K562 (cell line): ENCODE data around the gene DHX57. TPM values are rescaled to one million over a fixed set of nuclear protein-coding genes. Genes with fewer than 3 reads are reported as not detected.

Experiments
- ATAC-seq: fragments of 200-7000 bp; cut with Tn5 transposase; 3 replicates; pipeline ENCODE4 v1.9.1; 2020; ENCODE audit warnings: moderate library complexity
- BruUV-seq: library from RNA; stranded (reverse); fragments of 400-500 nt; replicated peaks from 2 replicates; lab custom pipeline; 2021; lab: Mats Ljungman, UMichigan
- CTCF ChIA-PET: fragments of 300-600 bp; formaldehyde crosslinking; extraction: SDS; loops from one replicate; lab custom pipeline; 2021; ENCODE audit warnings: low intra/inter-chr PET ratio; lab: Yijun Ruan, JAX
- POLR2A ChIA-PET: fragments of 300-600, 350-650 bp; sonication (Branson Sonifier 250); formaldehyde crosslinking; extraction: SDS; loops from one replicate; lab custom pipeline; 2021; ENCODE audit warnings: antibody characterized with exemption, inconsistent platforms; lab: Yijun Ruan, JAX
- DNase-seq, 4 experiments: peaks; one replicate each; pipeline versions ENCODE4 v3.0.0 to v3.0.0-alpha.2; 2011 to 2018; ENCODE audit warnings: low spot score in 3 of 4, mixed read lengths in 3 of 4; ENCODE audit errors: extremely low read depth in 1 of 4
- FAIRE-seq: peaks from 2 replicates; lab custom pipeline; 2011; peaks lifted over from hg19 to GRCh38; lab: Jason Lieb, UNC
- H2AFZ ChIP-seq: 2 replicates; pipeline ENCODE4 v1.6.0; 2011; ENCODE audit warnings: low read depth, low read length, control low read depth, inconsistent platforms
- H3K27ac ChIP-seq: fragments of 200-600 bp; 3 replicates; pipeline ENCODE4 v1.8.0; 2011; ENCODE audit warnings: low read depth, mild to moderate bottlenecking, control low read depth, inconsistent platforms, low read length, moderate library complexity, mixed read lengths; ENCODE audit errors: extremely low read depth
- H3K27me3 ChIP-seq, 2 experiments: fragments of 300-600 bp in 1 of 2; 2 replicates in 1 of 2; 3 replicates in 1 of 2; pipeline versions ENCODE4 v1.6.0 to v1.8.0; 2011; ENCODE audit warnings: inconsistent platforms in 2 of 2, low read length in 2 of 2, mild to moderate bottlenecking in 1 of 2, mixed read lengths in 1 of 2, moderate library complexity in 1 of 2; ENCODE audit not compliant: control insufficient read depth in 2 of 2, insufficient read depth in 2 of 2
- H3K36me3 ChIP-seq: fragments of 300-600 bp; 3 replicates; pipeline ENCODE4 v1.8.0; 2011; ENCODE audit warnings: mild to moderate bottlenecking, low read length, inconsistent platforms; ENCODE audit not compliant: control insufficient read depth, insufficient read depth
- H3K4me1 ChIP-seq, 2 experiments: fragments of 200-600 bp in 1 of 2; replicated peaks in 1 of 2; 2 replicates in 1 of 2; 3 replicates in 1 of 2; pipeline versions ENCODE4 v1.5.1 to v1.8.0; 2011; ENCODE audit warnings: inconsistent platforms in 2 of 2, low read length in 2 of 2, mild to moderate bottlenecking in 1 of 2, mixed read lengths in 1 of 2, moderate library complexity in 1 of 2; ENCODE audit not compliant: control insufficient read depth in 2 of 2, insufficient read depth in 2 of 2
- H3K4me2 ChIP-seq: 2 replicates; pipeline ENCODE4 v1.6.1; 2011; ENCODE audit warnings: low read length, control low read depth, inconsistent platforms, mixed read lengths; ENCODE audit not compliant: insufficient read depth
- H3K4me3 ChIP-seq: fragments of 200-600 bp; sonication (generic), shearing (Covaris generic); 2 replicates; pipeline ENCODE4 v1.5.1; 2016; ENCODE audit warnings: control low read depth, inconsistent platforms
- H3K79me2 ChIP-seq: fragments of 200-600 bp; 3 replicates; pipeline ENCODE4 v1.8.0; 2011; ENCODE audit warnings: low read length, inconsistent platforms; ENCODE audit not compliant: control insufficient read depth, insufficient read depth
- H3K9ac ChIP-seq, 2 experiments: 2 replicates each; pipeline versions ENCODE4 v1.6.0 to v1.6.1; 2011; ENCODE audit warnings: low read depth in 2 of 2, low read length in 2 of 2, control low read depth in 1 of 2, inconsistent platforms in 1 of 2, mild to moderate bottlenecking in 1 of 2, mixed read lengths in 1 of 2; ENCODE audit not compliant: insufficient read depth in 1 of 2
- H3K9me1 ChIP-seq: one replicate; pipeline ENCODE4 v1.6.0; 2011; ENCODE audit warnings: inconsistent platforms, mild to moderate bottlenecking, low read length, moderate library complexity; ENCODE audit not compliant: control insufficient read depth, insufficient read depth
- H3K9me3 ChIP-seq: replicated peaks from 2 replicates; pipeline ENCODE4 v1.5.1; 2011; ENCODE audit warnings: low read depth, low read length, inconsistent platforms; ENCODE audit not compliant: control insufficient read depth, insufficient read depth
- H4K20me1 ChIP-seq: replicated peaks from 2 replicates; pipeline ENCODE4 v1.6.1; 2011; ENCODE audit warnings: low read length, inconsistent platforms, mixed read lengths; ENCODE audit not compliant: control insufficient read depth, insufficient read depth
- FOS ChIP-seq: IDR thresholded peaks from 3 replicates; pipeline ENCODE4 v1.6.1; 2011; ENCODE audit not compliant: insufficient read length; ENCODE audit errors: extremely low read depth
- KDM2B ChIP-seq: fragments of 250-450 bp; sonication (Bioruptor Pico); IDR thresholded peaks from 2 replicates; pipeline ENCODE4 v1.8.0; 2021; ENCODE audit warnings: mild to moderate bottlenecking, moderate library complexity
- MIER1 ChIP-seq: fragments of 450-650 bp; IDR thresholded peaks from 2 replicates; pipeline ENCODE4 v1.6.1; 2016; ENCODE audit warnings: antibody characterized with exemption, mild to moderate bottlenecking, low read depth
- NONO ChIP-seq, 2 experiments: fragments of 200-400 bp in 1 of 2; fragments of 450-650 bp in 1 of 2; formaldehyde crosslinking in 1 of 2; IDR thresholded peaks; 2 replicates each; pipeline ENCODE4 v1.6.1; 2017; ENCODE audit warnings: low read depth in 2 of 2, mild to moderate bottlenecking in 2 of 2, moderate library complexity in 2 of 2, low read length in 1 of 2
- POLR2AphosphoS2 ChIP-seq: IDR thresholded peaks from 2 replicates; pipeline ENCODE4 v1.6.1; 2012; ENCODE audit warnings: low read length, improper control_type of control experiment
- RUNX1 ChIP-seq: sonication (generic); IDR thresholded peaks from 2 replicates; pipeline ENCODE4 v1.6.1; 2016; ENCODE audit warnings: antibody characterized with exemption, low read depth
- SNRNP70 ChIP-seq: fragments of 200-400 bp; formaldehyde crosslinking; optimal IDR thresholded peaks from 2 replicates; pipeline ENCODE3; 2017; ENCODE audit warnings: low read depth, low read length
- TAF1 ChIP-seq: IDR thresholded peaks from 2 replicates; pipeline ENCODE4 v1.6.1; 2011; ENCODE audit warnings: mild to moderate bottlenecking, low read length, moderate library complexity; ENCODE audit not compliant: insufficient read depth, control insufficient read depth, severe bottlenecking; ENCODE audit errors: extremely low read depth
- WGBS: fragments of 100-300 bp; shearing (Covaris generic); methylation state at CpG from one replicate; pipeline ENCODE4 v1.1.6; 2016; ENCODE audit warnings: low coverage, mixed read lengths; ENCODE audit not compliant: insufficient coverage; ENCODE audit errors: missing lambda C conversion rate; 5-methylcytosine and 5-hydroxymethylcytosine counted together
- in situ Hi-C: fragments of 300-500 bp; cut with MboI; formaldehyde crosslinking; loops from 4 replicates; pipeline ENCODE4 v1.15.0; 2018; ENCODE audit warnings: inconsistent platforms, mixed read lengths
- intact Hi-C: fragments of 100-400 bp; cut with micrococcal nuclease; formaldehyde crosslinking; loops from 2 replicates; pipeline ENCODE4 v1.14.2; 2022
- polyA plus RNA-seq, 8 experiments: library from polyadenylated mRNA; depleted of rRNA in 4 of 8; stranded (reverse) in 5 of 8; unstranded in 3 of 8; fragments of >200 nt; fragmentation: Nextera tagmentation in 2 of 8; fragmentation: Illumina TruSeq in 1 of 8; extraction: Ambion mirVana in 2 of 8; extraction: Trizol in 1 of 8; gene quantifications; 2 replicates each; pipeline versions ENCODE4 v1.2.1 to v1.2.3, GENCODE V29; 2011 to 2014; ENCODE audit warnings: inconsistent platforms in 1 of 8, missing spikeins in 1 of 8
- total RNA-seq, 7 experiments: library from RNA; depleted of rRNA in 6 of 7; stranded (reverse); fragments of >200 nt in 6 of 7; fragmentation: Illumina TruSeq in 2 of 7; extraction: Trizol in 2 of 7; gene quantifications; 2 replicates each; pipeline versions ENCODE4 v1.2.1 to v1.2.3, GENCODE V29; 2011 to 2021; ENCODE audit warnings: low replicate concordance in 1 of 7
- TF ChIP-seq, protein P1 (sequence below): fragments of 450-650 bp; formaldehyde crosslinking; IDR thresholded peaks from 2 replicates; pipeline ENCODE4 v1.4.0; 2020; ENCODE audit warnings: mild to moderate bottlenecking, moderate library complexity
- TF ChIP-seq, protein P2 (sequence below): fragments of 200-800 bp; sonication (Bioruptor generic); IDR thresholded peaks from 2 replicates; pipeline ENCODE4 v1.6.1; 2017; ENCODE audit warnings: missing genetic modification characterization, missing compliant biosample characterization
- TF ChIP-seq, protein P3 (sequence below): fragments of 450-650 bp; IDR thresholded peaks from 2 replicates; pipeline ENCODE4 v1.6.1; 2016; ENCODE audit warnings: antibody characterized with exemption
- TF ChIP-seq, protein P4 (sequence below): fragments of 450-650 bp; IDR thresholded peaks from 2 replicates; pipeline ENCODE4 v1.6.1; 2014; ENCODE audit warnings: low read depth, mild to moderate bottlenecking, moderate library complexity, borderline replicate concordance

DHX57 gene
- total and polyA plus RNA-seq, 9 of the 15 experiments (the other 6 are each of a cell fraction or from before 2014, with no cell fraction given): 7.4 to 23.6 (median 17.9) TPM

DNA sequence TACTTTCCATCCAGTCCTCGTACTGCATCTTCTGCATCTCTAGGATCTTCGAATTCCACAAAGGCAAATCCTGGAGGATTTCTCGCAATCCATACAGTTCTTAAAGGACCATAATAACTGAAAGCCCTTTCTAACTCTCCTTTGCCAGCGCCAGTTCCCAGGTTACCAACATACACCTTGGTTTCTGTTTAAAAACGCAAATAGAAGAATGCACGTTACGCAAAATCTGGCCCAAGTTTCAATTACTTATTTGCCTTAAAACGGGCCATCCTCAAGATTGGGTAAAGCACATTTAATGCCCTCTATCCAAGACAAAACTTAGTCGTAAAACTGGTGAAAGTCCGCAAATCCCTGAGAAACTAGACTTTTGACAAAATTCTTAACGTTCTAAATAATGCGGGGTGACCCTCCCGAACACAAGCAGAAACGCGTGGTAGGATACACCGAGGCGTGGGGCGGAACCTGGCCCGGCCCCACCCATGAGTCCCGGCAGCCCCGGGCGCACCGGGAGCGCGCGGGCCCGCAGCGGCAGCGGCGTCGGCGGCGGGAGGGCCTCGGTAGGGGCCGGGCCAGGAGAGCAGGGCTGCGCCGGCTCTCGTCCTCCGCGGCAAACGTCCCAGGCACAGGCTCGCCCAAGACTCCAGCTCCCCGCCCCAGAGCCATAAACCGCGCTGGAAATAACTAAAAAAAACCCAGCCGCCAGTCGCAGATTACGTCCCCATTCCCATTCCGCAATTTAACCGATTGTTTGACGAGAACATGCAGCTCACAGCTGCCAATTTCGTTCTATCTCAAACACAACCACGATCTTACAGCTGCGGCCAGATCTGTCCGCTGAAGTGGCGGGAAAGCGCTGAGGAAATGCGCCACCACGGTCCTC lies 125.5 kb downstream of the DHX57 start:
- H3K36me3 ChIP-seq: peaks cover 51% of the 10 kb centered on the region
- POLR2A ChIA-PET: interaction anchor here (0.6 to 3.7 kb wide), 69 partner anchors 8 to 1126 kb away, joined by 3 to 107 read pairs (median 5); partner anchors contain the start of genes ATL2, DHX57, GALM and GEMIN6
- intact Hi-C loops: loop anchor here (2.0 to 5.0 kb wide), 3 partner anchors 77 to 372 kb away; partner anchors contain the start of gene SOS1
- TF ChIP-seq, protein P1, sequence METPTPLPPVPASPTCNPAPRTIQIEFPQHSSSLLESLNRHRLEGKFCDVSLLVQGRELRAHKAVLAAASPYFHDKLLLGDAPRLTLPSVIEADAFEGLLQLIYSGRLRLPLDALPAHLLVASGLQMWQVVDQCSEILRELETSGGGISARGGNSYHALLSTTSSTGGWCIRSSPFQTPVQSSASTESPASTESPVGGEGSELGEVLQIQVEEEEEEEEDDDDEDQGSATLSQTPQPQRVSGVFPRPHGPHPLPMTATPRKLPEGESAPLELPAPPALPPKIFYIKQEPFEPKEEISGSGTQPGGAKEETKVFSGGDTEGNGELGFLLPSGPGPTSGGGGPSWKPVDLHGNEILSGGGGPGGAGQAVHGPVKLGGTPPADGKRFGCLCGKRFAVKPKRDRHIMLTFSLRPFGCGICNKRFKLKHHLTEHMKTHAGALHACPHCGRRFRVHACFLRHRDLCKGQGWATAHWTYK (CRISPR knock-in tag): no peak; the same call in 1 of the 2 replicates
- TF ChIP-seq NONO (IDR thresholded peaks at IDR 0.05; ENCODE audit: low read depth in 2 of 2, low read length in 1 of 2) (peak; percentile 58 to 86; a peak in 3 of 4 replicates), RUNX1 (no peak), POLR2AphosphoS2 (0 out of 2 replicates have a peak, but pooled peaks have one; percentile 1), MIER1 (no peak), FOS (no peak), KDM2B (CRISPR knock-in tag) (no peak), SNRNP70 (no peak), TAF1 (peak; percentile 20)
- TF ChIP-seq, protein P2, sequence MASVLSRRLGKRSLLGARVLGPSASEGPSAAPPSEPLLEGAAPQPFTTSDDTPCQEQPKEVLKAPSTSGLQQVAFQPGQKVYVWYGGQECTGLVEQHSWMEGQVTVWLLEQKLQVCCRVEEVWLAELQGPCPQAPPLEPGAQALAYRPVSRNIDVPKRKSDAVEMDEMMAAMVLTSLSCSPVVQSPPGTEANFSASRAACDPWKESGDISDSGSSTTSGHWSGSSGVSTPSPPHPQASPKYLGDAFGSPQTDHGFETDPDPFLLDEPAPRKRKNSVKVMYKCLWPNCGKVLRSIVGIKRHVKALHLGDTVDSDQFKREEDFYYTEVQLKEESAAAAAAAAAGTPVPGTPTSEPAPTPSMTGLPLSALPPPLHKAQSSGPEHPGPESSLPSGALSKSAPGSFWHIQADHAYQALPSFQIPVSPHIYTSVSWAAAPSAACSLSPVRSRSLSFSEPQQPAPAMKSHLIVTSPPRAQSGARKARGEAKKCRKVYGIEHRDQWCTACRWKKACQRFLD (CRISPR knock-in tag): no peak; the same call in 1 of the 2 replicates
- TF ChIP-seq, protein P3, sequence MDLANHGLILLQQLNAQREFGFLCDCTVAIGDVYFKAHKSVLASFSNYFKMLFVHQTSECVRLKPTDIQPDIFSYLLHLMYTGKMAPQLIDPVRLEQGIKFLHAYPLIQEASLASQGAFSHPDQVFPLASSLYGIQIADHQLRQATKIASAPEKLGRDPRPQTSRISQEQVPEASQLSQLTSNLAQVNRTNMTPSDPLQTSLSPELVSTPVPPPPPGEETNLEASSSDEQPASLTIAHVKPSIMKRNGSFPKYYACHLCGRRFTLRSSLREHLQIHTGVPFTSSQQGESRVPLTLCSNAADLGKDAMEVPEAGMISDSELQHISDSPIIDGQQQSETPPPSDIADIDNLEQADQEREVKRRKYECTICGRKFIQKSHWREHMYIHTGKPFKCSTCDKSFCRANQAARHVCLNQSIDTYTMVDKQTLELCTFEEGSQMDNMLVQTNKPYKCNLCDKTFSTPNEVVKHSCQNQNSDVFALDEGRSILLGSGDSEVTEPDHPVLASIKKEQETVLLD: no peak
- TF ChIP-seq, protein P4, sequence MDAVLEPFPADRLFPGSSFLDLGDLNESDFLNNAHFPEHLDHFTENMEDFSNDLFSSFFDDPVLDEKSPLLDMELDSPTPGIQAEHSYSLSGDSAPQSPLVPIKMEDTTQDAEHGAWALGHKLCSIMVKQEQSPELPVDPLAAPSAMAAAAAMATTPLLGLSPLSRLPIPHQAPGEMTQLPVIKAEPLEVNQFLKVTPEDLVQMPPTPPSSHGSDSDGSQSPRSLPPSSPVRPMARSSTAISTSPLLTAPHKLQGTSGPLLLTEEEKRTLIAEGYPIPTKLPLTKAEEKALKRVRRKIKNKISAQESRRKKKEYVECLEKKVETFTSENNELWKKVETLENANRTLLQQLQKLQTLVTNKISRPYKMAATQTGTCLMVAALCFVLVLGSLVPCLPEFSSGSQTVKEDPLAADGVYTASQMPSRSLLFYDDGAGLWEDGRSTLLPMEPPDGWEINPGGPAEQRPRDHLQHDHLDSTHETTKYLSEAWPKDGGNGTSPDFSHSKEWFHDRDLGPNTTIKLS: no peak

More for the DNA sequence above, 125.5 kb downstream of the DHX57 start:
- H3K9me1 ChIP-seq: no peaks in the 10 kb centered on the region
- peak overlapping the region; percentile 99 for H3K27ac ChIP-seq
- peak overlapping the region; percentile 76 for H2AFZ ChIP-seq
- in situ Hi-C loops: no loop called here
- H4K20me1 ChIP-seq: peaks cover 35% of the 10 kb centered on the region
- peak overlapping the region; percentile 82 for H3K4me3 ChIP-seq
- ATAC-seq (peak; percentile 79), FAIRE-seq (no peak), DNase-seq (peak; percentile 61 to 76 (median 69))
- H3K27me3 ChIP-seq: no peaks in the 10 kb centered on the region
- peak overlapping the region; percentile 98 for H3K4me2 ChIP-seq
- WGBS: under 1% methylated on average over 53 of the region's 59 CpGs
- peak overlapping the region; percentile 99 to 100 for H3K9ac ChIP-seq
- peaks cover 59% of the 10 kb centered on the region for H3K79me2 ChIP-seq
- BruUV-seq: no TSS peak
- no peaks in the 10 kb centered on the region for H3K9me3 ChIP-seq
- peaks cover 0 to 29% of the 10 kb centered on the region in 2 experiments; a peak in 3 of 5 replicates for H3K4me1 ChIP-seq
- CTCF ChIA-PET: no interaction called here
